Stimulated activated CD4-positive, alpha-beta T cell treated with anti-CD3 and anti-CD28 coated beads, TNF-alpha, amount 100 ng/mL, for 48 hours (primary cell): Measurements from ENCODE around the gene KRT38.
"Not testable (repeated sequence)": the region's sequence is repeated elsewhere in the genome, so short reads cannot be mapped to it uniquely, and the experiment has no call there.

Source experiments
- DNase-seq, 3 donors: peaks; one replicate each; pipeline ENCODE4 v3.0.0-alpha.2; 2020; ENCODE audit warnings: low read depth in 3 of 3

The KRT38 gene

DNA sequence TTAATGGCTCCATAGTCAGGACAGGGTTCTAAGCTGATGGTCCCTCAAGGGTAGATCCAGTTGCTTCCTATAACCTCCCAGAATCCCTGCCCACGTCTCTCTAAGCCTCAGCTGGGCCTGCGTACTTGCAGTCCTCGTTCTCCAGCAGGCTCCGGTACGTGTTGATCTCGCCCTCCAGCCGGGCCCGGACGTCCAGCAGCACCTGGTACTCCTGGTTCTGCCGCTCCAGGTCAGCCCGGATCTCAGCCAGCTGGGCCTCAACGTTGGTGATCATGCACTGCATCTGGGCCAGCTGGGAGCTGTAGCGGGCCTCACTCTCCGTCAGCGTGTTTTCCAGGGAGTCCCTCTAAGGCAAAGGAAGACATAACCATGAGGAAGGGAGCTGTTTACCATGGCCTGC, 21.9 kb upstream of the KRT38 start:
- no peak for DNase-seq

DNA sequence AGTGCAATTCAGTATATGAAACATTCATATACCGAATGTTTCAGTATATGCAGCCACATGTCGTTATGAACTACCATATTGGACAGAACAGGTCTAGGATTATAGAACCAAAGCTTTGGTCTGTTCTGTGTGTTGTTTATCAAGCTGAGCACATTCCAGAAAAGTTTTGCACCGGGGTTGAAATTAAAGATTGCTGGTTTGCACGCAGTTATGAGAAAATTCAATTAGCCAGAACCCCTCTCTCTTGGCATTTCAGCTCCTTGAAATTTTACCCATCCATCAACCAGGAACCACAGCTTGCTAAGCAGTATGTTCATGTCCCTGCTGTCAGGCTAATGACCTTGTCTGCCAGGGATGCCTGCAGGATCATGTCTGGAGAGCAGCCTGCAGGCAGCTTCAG, 16.9 kb upstream of the KRT38 start:
- DNase-seq = no peak

DNA sequence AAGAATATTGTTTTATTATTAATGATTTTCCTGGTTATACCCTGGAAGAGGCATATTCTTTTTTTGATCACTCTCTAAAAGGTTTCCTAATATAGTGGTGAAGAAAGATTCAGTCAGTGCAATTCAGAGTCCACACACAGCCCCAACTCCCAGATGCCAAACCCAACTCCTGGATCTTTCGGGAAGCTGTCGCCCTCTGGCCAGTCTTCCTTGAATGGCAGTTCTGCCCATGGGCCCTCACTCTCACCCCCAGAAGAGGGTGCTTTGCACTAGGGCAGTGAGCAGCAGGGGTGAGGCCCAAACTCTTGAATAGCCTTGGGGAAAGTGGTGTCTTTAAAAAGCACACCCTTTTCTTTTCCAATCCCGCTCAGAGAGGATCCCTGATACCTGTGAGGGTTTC, 15.4 kb upstream of the KRT38 start:
- no peak for DNase-seq

DNA sequence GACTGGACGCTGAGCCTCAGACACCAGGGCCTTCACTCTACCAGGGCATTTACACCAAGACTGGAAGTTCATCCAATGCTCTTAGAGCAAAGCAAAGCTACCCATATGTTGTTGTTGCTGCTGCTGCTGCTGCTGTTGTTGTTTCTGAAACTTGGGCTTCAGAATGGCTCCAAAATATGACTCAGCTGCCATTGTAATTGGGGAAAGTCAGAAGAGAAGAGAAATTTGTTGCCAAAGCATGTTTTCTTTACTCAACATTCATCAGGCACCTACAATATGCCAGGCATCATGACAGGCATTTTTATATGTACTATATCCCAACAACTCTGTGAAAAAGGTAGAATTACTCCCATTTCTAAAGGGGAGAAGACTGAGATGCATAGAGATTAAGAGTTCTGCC, 14.5 kb upstream of the KRT38 start:
- no peak for DNase-seq

DNA sequence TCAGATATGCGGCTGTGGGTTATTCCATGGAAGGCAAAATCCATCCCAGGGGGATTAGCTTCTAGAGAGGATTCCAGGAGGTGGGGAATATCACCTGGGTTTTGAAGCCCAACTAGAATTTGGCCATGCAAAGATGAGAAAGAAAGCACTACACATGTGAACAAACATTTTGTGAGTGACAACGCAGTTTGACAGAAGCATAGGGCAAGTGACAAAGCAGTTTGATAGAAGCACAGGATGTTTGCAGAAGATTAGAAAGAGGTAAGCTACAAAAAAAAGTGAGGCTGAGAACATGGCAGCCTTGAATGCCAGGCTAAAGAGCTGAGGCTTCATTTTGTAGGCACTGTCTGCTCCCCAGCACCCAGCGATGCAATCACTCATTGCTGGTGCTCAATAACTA, 12.3 kb upstream of the KRT38 start:
- DNase-seq = no peak

DNA sequence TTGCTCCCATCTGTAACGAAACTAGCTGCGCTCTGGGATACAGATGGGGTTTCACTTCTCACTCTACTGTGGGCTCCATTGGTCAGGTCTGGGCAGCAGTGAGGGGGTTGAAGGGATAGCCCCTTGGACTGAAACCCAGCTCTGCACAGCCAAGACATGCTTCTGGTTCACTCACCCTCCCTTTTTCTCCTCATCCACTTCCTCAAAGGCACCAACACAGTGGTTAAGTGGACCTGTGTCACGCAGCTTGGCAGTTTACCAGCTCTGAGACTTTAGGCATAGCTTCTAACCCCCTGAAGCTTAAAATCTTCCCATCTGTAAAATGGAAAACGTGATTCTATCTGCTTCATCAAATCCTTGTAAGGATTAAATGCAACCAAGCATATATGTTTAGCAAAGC, 11.5 kb upstream of the KRT38 start:
- no peak for DNase-seq

DNA sequence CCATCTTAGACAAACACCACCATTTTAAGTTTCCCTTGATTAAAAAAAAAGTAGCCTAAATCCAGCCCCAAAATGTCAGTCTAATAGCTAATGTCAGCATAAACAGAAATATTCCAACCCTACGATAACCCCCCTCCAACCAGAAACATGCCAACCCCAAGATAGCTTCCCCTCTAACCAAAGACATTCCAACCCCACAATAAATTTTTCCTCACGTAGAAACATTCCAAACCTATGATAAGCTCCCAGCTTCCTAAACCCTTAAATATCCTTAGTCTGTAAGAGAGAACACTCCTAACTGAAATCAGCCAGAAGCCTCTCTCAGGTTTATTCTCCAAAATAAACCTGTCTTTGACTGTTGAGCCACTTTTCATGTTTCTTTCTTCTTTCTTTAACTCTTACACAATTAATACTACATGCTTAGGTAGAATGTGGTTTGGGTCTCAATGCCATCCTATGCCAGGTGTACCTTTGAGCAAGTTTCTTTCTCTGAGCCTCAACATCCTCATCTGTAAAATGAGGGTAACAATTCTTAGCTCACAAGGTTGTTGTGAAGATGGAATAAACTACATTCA, 10.5 kb upstream of the KRT38 start:
- DNase-seq = no peak

DNA sequence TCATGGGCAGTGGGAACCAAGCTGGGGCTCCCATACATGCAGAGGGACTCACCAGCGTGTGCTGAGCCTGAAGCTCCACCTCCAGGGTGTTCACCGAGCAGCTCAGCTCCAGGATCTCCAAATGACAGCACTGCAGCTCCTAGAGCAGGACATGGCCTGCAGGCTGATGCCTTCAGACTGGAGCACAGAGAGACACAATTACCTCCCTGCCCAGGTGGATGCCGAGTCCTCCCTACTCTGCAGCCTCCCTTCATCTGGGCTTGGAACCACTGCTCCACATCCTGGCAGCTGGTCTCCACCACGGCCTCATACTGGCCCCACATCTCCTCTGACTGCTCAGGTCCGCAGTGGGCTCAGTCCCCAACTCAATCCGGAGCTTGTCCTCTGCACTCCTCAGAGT, 8.2 kb upstream of the KRT38 start:
- no peak for DNase-seq

DNA sequence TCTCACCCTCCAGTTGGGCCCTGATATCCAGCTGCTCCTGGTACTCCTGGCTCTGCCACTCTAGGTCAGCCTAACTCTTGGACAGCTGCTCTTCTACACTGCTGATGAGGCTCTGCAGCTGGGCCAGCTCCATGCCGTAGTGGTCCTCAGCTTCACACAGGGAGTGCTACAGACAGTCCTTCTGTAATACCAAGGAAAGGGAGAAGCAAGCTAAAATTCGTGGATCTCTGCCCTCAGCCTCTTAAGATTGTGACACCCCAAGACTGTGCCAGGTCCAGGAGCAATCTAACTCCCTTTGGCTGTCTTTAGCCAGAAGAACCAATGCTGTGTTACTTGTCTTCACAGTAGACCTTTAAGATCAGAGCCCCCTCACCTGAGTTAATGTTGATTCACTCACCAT, 7.7 kb upstream of the KRT38 start:
- DNase-seq = no peak

DNA sequence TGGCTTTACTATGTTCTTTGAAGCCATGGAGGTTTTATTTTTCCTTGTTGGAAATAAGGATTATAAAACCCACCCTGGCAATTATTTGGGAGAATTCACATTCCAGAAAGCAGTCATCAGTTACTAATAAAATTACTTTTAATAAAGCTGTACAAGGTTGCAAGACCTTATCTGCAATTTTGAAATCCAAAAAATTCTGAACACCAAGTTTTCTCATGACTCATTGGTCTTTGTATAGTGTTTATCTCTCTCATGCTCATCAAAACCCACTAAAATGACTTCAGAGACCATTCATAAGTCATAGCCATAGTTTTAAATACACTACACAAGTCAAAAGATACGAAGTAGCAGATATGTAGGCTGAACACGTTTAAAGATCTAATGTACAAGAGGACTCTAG, 6.0 kb upstream of the KRT38 start:
- DNase-seq = no peak

DNA sequence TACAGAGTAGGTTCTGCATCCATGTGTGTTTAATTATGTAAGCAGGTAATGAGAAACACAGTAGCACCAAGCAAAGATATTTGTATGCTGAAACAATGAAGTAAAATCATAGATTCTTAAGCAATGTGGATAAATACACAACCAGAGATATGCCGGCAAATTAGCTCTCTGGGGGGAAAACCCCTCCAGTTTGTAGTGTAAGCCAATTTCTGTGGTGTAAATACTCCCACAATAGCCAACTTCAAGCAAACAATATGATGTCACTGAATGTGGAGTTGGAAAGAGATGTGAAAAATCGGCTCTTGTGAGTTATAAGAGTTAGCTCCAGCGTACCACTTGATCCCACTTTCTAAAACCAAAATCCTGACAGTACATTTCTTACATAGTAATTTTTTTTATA, 3.9 kb upstream of the KRT38 start:
- no peak for DNase-seq

DNA sequence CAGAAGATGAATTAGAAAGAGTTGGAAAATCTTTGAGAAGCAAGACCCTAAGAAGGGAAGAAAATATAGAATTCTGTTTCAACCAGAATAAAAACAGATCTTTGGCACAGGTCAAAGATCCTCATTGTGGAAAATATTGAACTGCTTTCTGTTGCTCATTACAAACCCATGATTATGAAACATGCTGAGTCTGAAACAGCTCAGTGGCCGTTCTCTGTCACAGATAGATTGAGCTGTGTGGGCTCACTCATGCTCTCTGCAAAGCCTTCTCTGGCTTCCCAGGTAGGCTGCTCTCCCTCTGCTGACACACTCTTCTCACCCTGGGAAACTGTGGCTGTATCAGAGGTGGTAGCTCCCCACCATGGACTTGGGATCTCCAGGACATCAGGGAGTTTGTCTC, 3.4 kb upstream of the KRT38 start:
- DNase-seq = no peak

DNA sequence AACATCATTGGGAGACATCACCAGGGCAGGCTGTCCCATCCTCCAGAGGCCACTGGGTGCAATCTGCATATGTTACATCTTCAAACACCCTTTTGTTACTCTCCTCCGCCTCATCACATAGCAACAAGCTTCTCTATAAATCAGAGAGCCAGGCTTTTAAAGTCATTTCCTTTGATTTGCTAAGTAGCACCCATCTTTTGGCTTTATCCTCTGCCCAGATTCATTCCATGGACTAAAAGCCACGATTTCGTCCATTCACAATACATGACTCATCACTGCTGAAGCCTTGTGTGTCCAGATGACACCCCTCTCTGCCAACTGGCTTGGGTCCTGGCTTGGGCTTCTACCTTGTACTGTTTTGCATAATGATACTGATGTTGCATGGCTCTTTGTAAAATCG, 2.0 kb upstream of the KRT38 start:
- no peak for DNase-seq

DNA sequence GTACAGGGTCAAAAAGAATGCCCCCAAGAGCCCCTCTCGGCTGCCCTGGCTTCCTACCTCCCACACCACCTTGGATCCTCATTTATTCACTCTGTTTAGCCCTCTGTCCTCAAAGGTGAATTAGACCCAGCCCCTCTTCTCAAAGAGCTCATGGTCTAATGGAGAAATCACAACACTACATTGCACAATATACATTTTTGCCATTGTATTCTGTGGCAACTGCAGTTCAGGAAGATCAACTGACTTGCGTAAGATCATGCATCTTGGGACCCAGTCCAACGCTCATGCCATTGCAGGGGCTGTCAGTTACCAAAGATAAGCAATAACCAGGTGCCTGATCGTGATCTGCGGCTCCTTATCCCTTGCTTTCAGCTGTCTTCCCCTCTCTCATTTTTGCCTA, 1.4 kb downstream of the KRT38 start:
- no peak for DNase-seq

DNA sequence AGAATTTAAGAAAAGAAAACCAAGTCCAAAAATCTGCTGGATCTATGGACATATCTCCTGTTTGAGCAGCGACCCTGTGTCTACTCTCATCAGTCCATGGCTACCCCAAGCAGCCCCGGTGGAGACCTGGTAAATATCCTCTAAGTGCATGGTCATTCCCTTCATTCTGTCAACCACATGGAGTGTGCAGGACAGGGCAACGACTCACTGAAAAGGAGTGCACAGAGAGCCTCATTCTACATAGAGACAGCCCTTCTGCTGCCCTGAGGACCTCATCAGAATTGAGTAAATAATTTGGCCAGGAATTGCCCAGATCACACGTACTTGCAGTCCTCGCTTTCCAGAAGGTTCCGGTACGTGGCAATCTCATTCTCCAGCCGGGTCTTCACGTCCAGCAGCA, 3.0 kb downstream of the KRT38 start:
- no peak for DNase-seq

DNA sequence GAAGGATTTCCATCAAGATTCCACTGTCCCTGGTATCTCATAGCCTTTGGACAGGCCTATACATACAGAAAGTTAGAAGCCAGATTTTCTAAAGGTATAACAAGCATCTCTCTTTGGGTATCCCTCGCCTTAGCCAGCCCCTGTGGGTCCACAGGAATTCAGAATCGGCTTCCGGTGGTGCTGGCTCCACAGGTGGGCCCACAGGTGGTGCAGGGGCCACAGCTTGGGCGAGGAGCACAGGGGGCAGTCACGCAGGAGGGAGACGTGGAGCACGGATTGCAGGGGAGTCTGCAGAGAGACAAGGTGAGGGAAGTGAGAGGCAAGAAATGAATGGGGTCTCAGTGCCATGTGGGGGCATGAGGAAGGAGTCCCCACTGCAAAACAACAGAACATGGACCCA, 3.5 kb downstream of the KRT38 start:
- DNase-seq = no peak

DNA sequence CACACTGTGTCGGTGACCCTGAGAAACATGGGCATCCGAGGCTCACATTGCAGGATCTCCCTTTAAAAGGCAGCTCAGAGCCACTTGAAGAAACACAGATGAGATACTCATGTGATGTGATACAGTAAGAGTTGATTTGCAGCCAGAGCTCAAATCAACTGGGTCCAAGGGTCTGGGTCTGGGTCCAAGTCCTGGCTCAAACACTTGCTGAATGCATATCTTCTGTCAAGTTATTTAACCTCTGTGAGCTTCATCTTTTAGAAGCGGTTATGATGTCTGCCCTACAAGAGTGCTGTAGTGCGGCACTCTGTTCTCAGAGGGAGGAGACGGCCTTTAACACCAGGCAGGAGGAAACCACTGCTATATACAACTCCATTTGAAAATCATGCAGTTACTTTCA, 6.4 kb downstream of the KRT38 start:
- DNase-seq = no peak

DNA sequence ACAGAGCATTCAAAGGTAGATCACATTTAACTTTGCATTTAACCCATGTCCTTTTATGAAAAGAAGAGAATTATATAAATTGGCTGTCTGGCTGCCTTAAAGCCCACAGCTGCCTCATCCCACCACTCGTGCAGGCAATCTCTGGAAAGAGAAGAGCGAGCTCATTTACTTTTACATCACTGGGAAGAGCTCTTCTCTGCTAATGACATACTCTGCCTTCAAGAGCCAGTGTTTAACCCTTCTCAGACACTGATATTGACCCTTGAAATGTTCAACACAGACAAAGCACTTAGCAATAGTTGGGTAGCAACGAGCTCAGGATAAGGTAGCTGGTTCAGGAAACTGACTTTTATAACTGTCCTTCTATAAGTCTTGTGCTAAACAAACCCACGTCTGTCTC, 6.8 kb downstream of the KRT38 start:
- no peak for DNase-seq

DNA sequence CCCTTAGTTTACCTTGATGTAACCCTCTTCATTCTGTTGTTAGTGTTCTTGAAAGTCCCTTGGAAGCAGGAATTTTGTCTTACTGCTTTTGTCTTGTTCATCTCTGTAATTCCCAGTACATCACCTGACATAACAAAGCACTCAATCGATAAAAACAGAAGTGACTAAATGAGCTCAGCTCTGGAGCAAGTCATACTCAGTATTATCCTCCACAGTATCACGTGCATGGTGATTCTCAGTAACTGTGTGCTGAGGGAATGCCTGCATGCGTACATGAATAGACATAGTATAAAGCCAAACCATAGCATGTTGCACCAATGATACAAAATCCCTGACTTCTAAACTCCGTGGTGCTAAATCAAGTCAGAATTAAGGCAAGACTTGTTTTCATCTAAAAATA, 7.2 kb downstream of the KRT38 start:
- no peak for DNase-seq

DNA sequence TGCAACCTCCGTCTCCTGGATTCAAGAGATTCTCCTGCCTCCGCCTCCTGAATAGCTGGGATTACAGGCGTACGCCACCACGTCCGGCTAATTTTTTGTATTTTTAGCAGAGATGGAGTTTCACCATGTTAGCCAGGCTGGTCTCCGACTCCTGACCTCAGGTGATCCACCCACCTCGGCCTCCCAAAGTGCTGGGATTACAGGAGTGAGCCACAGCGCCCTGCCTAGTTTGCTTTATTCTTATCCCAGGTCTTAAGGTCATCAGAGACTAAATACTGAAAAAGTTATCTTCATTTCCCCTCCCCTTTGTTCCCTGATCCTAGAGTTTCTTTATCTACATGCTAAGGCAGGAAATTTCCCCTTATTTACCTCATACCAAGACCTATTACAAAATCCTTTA, 10.4 kb downstream of the KRT38 start:
- not testable (repeated sequence) for DNase-seq

DNA sequence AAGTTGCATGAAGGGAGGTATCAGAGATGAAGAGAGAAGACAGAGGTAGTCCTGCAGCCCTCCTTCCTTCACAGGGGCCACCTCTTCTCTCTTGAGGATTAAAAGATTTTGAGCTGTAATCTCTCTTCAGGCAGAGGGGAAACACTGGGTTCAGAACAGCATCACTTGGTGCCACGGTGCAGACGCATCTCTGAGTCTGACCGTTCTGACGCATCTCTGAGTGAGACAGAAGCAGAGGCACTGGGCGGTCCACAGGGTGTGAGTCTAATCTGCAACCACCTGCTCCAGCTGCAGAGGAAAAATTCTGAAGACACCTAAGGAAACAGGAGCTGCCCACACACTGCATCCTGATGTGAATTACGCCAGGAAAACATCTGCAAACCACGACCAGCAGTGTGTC, 11.1 kb downstream of the KRT38 start:
- no peak for DNase-seq

DNA sequence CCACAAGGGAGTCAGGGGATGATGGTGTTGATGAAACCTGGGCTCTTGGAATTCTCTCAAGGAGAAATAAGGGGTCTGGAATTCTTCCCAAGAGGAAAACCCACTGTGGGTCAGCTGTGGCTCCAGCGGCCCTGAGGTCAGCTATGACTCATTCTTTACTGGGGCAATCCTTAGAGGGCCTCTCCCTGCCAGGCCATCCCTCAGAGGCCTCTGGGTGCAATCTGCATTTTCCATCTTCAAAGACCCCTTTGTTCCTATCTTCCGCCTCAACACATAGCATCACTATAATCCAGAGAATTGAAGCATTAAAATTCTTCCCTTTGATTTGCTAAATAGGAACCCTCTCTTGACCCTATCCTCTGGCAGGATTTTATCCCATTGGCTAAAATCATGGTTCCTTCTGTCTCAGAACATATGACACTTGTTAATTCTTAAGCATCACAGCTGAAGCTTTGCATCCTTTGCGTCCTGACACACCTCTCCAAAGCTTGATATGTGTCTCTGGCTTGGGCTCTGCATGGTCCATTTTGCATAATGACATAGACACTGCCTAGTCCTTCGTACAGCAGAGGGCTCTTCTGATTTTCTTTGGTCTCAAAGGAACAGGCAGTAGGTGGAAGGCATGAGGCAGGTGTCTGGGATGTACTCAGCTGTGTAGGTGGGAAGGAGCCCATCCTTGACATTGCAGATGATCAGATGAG, 12.0 kb downstream of the KRT38 start:
- no peak for DNase-seq

DNA sequence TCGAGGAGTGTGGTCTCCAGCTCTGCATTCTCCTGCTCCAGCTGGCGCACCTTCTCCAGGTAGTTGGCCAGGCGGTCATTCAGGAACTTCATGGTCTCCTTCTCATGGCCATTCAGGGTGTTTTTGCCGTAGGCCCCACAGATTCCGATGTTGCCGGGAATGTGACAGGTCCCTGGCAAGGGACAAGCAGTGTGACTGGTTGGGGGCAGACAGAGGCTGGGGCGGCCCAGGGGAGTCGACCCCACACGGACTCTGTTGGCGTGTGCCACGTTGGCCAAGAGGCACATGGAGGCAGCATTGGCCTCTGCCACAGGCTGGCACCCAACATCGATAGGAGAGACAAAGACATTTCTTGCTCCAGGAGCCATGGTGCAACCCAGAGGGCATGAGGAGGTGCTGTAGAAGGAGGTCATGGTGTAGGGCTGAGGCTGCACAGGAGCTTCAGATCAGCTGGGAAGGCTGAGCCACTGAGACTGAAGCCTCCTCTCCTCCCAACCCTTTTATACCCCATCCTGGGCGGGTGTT, 16.6 kb downstream of the KRT38 start, which contains the start of gene KRT37:
KRT37 (minus strand) TSS at position 475 of the 525 bp plus-strand sequence; CDS start at position 413, 62 bp downstream.
- no peak for DNase-seq

DNA sequence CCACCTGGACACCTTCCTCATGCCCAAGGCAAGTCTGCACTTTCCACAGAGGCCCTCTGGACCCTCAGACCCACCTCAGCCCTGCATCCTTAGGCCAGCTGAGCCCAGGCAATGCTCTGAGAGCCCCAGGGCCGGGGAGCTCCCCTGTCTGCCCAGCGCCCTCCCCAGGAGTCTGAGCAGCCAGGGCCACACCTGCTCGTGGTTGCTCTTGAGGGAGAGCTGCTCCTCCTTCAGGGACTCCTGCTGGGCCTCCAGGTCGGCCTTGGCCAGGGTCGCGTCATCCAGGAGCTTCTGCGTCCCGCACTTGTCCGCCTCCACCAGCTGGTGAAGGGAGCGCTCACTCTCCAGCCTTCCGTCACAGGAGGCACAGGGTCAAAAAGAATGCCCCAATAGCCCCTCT, 18.2 kb downstream of the KRT38 start:
- not testable (repeated sequence) for DNase-seq
